Measurements from ENCODE around the gene MYOM1.

MYOM1 gene

GRCh38 chr18:3048121-3048520 is 171.6 kb downstream of the MYOM1 start:
- TF ChIP-seq GATA2 (IDR thresholded peaks at IDR 0.05; ENCODE audit: low read depth, low read length) (no peak), GATA3 (IDR thresholded peaks at IDR 0.05; ENCODE audit: low read depth, low read length) (no peak)

DNA sequence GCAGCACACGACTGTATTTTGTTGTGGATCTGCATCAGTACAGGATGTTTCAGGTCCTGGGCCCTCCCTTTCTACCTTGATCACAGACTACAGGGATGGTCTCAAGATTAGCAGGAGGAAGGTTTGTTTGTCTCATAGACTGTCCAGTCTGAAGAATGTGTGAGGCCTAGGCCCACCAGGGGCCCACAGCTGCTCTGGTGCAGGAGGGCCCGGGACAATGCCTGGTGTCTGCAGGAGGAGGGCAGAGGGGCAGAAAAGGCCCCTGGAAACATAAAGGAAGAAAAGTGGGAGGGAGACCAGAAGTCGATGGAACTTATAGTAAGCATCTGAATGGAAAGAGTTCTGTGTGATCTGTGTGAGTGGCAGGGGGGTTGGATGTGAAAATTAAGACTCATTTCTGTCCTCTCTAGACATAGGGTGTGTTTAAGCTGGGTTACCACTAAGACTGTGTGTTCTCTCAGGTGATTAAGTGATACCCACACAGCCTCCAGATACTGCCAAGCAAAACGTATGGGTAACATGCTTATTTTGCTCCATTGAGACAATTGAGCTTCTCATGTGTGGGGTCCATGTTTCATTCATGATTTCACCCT is 173.5 kb downstream of the MYOM1 start:
- TF ChIP-seq GATA2 (IDR thresholded peaks at IDR 0.05; ENCODE audit: low read depth, low read length) (no peak), GATA3 (IDR thresholded peaks at IDR 0.05; ENCODE audit: low read depth, low read length) (no peak)

- no peak for TF ChIP-seq GATA2 (IDR thresholded peaks at IDR 0.05; ENCODE audit: low read depth, low read length)
Observed at GRCh38 chr18:3044931-3045698, 174.7 kb downstream of the MYOM1 start.

DNA sequence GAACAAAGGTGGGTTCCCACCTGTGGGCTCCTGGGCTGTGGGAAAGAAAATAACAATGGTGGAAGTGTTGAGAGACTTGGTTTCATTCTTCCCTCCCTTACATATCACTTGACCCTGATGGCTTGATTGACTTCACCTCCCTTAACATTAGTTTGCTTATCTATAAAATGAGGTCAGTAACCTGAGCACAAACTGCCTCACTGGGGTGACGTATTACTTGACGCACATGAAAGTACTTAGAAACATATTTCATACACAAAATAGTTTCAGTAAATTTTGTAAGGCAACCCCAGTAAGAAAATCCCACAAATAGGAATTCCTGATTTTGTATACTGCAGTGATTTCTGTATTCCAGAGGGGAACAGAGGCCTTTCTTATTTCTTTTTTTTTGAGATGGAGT is 177.4 kb downstream of the MYOM1 start:
- no peak for TF ChIP-seq GATA2 (IDR thresholded peaks at IDR 0.05; ENCODE audit: low read depth, low read length)
- TF ChIP-seq GATA3 (IDR thresholded peaks at IDR 0.05; ENCODE audit: low read depth, low read length) = no peak

GRCh38 chr18:3041843-3042242 is 177.9 kb downstream of the MYOM1 start:
- TF ChIP-seq GATA2 (IDR thresholded peaks at IDR 0.05; ENCODE audit: low read depth, low read length) (no peak), GATA3 (IDR thresholded peaks at IDR 0.05; ENCODE audit: low read depth, low read length) (no peak)

DNA sequence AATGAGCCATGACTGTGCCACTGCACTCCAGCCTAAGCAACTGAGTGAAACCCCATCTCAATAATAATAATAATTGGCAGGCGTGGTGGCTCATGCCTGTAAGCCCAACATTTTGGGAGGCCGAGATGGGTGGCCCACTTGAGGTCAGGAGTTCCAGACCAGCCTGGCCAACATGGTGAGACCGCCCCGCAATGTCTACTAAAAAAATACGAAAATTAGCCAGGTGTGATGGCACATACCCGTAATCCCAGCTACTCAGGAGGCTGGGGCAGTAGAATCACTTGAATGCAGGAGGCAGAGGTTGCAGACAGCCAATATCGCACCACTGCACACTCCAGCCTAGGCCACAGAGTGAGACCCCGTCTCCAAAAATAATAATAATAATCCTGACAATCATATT is 178.9 kb downstream of the MYOM1 start:
- no peak for TF ChIP-seq GATA2 (IDR thresholded peaks at IDR 0.05; ENCODE audit: low read depth, low read length)
- TF ChIP-seq GATA3 (IDR thresholded peaks at IDR 0.05; ENCODE audit: low read depth, low read length) = no peak

DNA sequence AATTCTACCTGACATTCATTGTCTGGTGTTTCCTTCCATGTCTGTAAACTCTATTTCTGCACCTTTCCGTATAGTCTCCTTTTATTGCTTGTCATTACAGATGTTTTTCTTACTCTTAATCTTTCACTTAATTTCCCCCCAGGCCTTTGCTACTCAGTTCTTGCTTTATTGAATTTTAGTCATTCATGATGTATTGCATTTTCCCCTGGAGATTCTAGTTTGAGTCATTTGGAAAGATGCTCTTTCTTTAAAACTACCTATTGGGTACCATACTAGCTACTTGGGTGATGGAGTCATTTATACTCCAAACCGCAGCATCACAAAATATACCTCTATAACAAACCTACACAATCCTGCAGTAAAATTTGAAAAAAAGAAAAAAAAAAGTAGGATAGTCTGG is 179.6 kb downstream of the MYOM1 start:
- no peak for TF ChIP-seq GATA3 (IDR thresholded peaks at IDR 0.05; ENCODE audit: low read depth, low read length)
- no peak for TF ChIP-seq GATA2 (IDR thresholded peaks at IDR 0.05; ENCODE audit: low read depth, low read length)

- TF ChIP-seq GATA3 (IDR thresholded peaks at IDR 0.05; ENCODE audit: low read depth, low read length) (no peak), GATA2 (IDR thresholded peaks at IDR 0.05; ENCODE audit: low read depth, low read length) (no peak)
Observed at GRCh38 chr18:3037423-3037915, 182.3 kb downstream of the MYOM1 start.

DNA sequence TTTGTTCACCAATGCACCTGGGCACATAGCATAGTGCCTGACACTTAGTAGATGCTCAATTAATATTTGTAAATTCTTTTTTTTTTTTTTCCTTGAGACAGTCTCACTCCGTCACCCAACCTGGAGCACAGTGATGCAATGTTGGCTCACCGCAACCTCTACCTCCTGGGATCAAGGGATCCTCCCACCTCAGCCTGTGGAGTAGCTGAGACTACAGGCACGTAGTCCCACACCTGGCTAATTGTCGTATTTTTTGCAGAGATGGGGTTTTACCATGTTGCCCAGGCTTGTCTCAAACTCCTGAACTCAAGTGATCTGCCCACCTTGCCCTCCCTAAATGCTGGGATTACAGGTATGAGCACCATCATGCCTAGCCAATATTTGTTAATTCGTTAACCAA is 183.7 kb downstream of the MYOM1 start:
- TF ChIP-seq GATA3 (IDR thresholded peaks at IDR 0.05; ENCODE audit: low read depth, low read length) (no peak), GATA2 (IDR thresholded peaks at IDR 0.05; ENCODE audit: low read depth, low read length) (no peak)

- TF ChIP-seq GATA3 (IDR thresholded peaks at IDR 0.05; ENCODE audit: low read depth, low read length) (no peak), GATA2 (IDR thresholded peaks at IDR 0.05; ENCODE audit: low read depth, low read length) (no peak)
Observed at GRCh38 chr18:3035635-3036034, 184.1 kb downstream of the MYOM1 start.

DNA sequence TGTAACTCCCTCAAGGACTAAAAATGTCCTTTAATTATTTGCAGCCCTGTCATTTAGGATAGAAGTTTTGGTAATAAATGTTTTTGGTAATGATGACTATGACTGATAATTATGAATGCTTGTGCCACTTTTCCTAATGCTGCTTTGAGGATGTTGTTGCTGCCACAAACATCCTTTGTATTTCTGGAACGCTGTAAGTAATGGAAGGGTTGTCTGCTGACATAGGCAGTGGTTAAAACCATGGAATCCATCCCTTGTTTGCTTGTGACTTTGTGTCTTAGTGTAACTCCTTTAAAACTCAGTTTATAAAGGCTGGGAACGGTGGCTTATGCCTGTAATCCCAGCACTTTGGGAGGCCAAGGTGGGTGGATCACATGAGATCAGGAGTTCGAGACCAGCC is 187.0 kb downstream of the MYOM1 start:
- TF ChIP-seq GATA2 (IDR thresholded peaks at IDR 0.05; ENCODE audit: low read depth, low read length) (no peak), GATA3 (IDR thresholded peaks at IDR 0.05; ENCODE audit: low read depth, low read length) (no peak)

DNA sequence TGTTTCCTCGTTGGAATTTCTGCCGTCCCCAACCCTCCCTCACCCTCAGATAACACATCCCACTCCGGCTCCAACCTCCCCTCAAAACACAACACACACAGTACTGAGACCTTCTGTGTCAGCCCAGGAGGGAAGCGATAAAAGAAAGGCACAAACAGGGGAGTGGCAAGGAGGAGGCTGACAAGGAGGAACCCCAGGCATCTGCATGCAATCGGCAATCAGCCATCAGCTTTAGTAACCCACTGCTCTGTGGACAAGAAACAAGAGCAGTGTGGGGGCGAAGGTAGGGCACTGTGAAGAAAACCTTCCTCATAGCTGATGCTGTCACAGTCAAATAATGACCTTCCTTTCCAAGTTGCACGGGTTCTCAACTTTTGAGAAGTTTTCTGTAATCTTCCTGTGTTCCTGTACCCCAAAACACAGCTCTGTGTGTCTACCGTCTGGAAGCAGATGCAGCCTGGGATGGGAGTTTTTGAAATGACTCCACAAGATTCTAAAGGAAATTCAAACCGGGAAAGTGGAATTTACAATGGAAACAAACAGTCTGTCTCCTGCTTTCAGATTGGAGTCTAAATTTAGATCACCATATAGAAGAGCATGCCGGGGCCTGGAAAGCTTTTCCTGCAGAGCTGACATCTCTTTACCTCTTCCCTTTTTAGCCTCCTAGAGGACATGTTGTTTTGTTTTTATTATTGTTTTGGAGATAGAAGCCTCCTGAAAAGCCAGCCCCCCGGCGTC is 190.4 kb downstream of the MYOM1 start:
- no peak for TF ChIP-seq GATA2 (IDR thresholded peaks at IDR 0.05; ENCODE audit: low read depth, low read length)
- TF ChIP-seq GATA3 (IDR thresholded peaks at IDR 0.05; ENCODE audit: low read depth, low read length) = no peak

- TF ChIP-seq GATA3 (IDR thresholded peaks at IDR 0.05; ENCODE audit: low read depth, low read length) = no peak
- TF ChIP-seq GATA2 (IDR thresholded peaks at IDR 0.05; ENCODE audit: low read depth, low read length) = no peak
Observed at GRCh38 chr18:3027370-3027891, 192.3 kb downstream of the MYOM1 start.

DNA sequence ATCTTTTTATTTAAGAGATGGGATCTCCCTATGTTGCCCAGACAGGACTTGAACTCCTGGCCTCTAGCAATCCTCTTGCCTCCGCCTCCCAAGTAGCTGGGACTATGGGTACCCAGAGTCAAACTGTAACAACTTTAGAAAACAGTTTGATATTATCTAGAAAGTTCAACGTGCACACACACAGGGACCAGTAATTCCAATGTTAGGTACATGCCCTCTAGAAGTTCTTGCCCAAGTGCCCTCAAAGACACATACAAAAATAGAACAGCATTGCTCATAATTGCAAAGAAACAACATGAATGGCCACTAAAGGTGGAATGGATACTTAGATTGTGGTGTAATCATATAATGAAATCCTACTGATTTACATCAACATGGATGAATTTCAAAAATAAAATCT is 194.2 kb downstream of the MYOM1 start:
- TF ChIP-seq GATA2 (IDR thresholded peaks at IDR 0.05; ENCODE audit: low read depth, low read length) = no peak
- TF ChIP-seq GATA3 (IDR thresholded peaks at IDR 0.05; ENCODE audit: low read depth, low read length) = no peak

All from SH-SY5Y (cell line).